Upper lobe of left lung (tissue), 6 donors: Measurements from ENCODE around the gene PRKCE. TPM values are rescaled to one million over a fixed set of nuclear protein-coding genes. Genes with fewer than 3 reads are reported as not detected.

Experiments
- ATAC-seq, 2 donors: fragments of 200-7000 bp; cut with Tn5 transposase; one replicate each; pipeline ENCODE4 v1.9.1; 2022; ENCODE audit warnings: mild to moderate bottlenecking in 2 of 2, moderate library complexity in 2 of 2; ENCODE audit not compliant: low FRiP score in 2 of 2
- DNase-seq, 2 donors: peaks; one replicate each; pipeline ENCODE4 v3.0.0-alpha.2; 2019 to 2020
- H3K27ac ChIP-seq, 4 donors: fragments of 200-600 bp; sonication (generic); one replicate each; pipeline ENCODE4 v1.5.1; 2016 to 2019
- H3K27me3 ChIP-seq, 4 donors: fragments of 200-600 bp; sonication (generic); one replicate each; pipeline ENCODE4 v1.5.1; 2017 to 2019
- H3K36me3 ChIP-seq, 4 donors: fragments of 200-600 bp; sonication (generic); one replicate each; pipeline ENCODE4 v1.5.1; 2016 to 2019
- H3K4me1 ChIP-seq, 4 donors: fragments of 200-600 bp; sonication (generic); one replicate each; pipeline ENCODE4 v1.5.1; 2018 to 2019
- H3K4me3 ChIP-seq, 4 donors: fragments of 200-600 bp; sonication (generic); one replicate each; pipeline ENCODE4 v1.5.1; 2017 to 2019; ENCODE audit warnings: mild to moderate bottlenecking in 2 of 4, moderate library complexity in 1 of 4
- H3K9me3 ChIP-seq, 4 donors: fragments of 200-600 bp; sonication (generic); one replicate each; pipeline ENCODE4 v1.5.1; 2018 to 2019
- EP300 ChIP-seq, 4 donors: sonication (generic); formaldehyde crosslinking; IDR thresholded peaks; one replicate each; pipeline ENCODE4 v1.5.1; 2017; ENCODE audit warnings: antibody characterized with exemption in 4 of 4, control low read depth in 2 of 4
- POLR2A ChIP-seq, 4 donors: fragments of 450-650 bp; IDR thresholded peaks; one replicate each; pipeline ENCODE4 v1.5.1; 2016 to 2017; ENCODE audit warnings: antibody characterized with exemption in 4 of 4, mild to moderate bottlenecking in 2 of 4
- POLR2AphosphoS5 ChIP-seq, 2 donors: sonication (generic); formaldehyde crosslinking; IDR thresholded peaks; one replicate each; pipeline ENCODE4 v1.5.1; 2017; ENCODE audit warnings: antibody characterized with exemption in 2 of 2
- WGBS, 2 donors: methylation state at CpG; one replicate each; pipeline ENCODE4 v1.1.5; 2017 to 2018; 5-methylcytosine and 5-hydroxymethylcytosine counted together
- total RNA-seq, 6 donors: library from RNA; depleted of rRNA in 4 of 6; stranded (reverse); fragments of >200 nt in 4 of 6; gene quantifications; one replicate each; pipeline versions ENCODE4 v1.1.0 to v1.2.1, GENCODE V29; 2016 to 2021
- TF ChIP-seq, protein P1 (sequence below), 6 experiments: fragments of 450-650 bp in 4 of 6; fragments of 200-600 bp in 2 of 6; sonication (generic) in 2 of 6; IDR thresholded peaks; one replicate each; pipeline ENCODE4 v1.5.1; 2016 to 2019; ENCODE audit warnings: antibody characterized with exemption in 6 of 6
- donor health status: DM: no; HTN: no; CAD: no; lungs with moderate emphysema.
- donor health status: DM: no; HTN: yes; CAD: no; lungs with severe emphysema.

The PRKCE gene
- total RNA-seq, 6 donors from 2014 or later = 54.9 to 124 (median 75.6) TPM

DNA sequence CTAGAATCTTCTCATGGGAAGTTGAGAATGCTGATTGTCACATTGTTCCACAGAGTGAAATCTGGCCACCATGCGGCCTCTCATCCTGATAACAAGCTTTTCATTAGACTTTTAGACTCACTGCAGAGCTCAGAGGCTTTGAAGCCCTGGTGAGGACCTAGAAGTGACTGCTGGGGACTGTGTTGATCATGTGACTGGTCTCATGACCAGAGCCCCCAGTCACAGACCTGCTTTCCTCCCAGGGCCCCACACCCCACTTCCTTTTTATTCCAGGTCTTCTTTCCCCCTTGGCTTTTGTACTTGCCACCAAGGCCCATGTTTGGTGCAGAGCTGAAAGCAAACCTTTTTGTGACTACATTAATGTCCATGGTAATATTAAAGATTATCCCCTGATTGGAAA lies 45.2 kb downstream of the PRKCE start:
- TF ChIP-seq POLR2AphosphoS5 (IDR thresholded peaks at IDR 0.05) (no peak), POLR2A (IDR thresholded peaks at IDR 0.05) (no peak), EP300 (IDR thresholded peaks at IDR 0.05) (no peak)
- TF ChIP-seq, protein P1, sequence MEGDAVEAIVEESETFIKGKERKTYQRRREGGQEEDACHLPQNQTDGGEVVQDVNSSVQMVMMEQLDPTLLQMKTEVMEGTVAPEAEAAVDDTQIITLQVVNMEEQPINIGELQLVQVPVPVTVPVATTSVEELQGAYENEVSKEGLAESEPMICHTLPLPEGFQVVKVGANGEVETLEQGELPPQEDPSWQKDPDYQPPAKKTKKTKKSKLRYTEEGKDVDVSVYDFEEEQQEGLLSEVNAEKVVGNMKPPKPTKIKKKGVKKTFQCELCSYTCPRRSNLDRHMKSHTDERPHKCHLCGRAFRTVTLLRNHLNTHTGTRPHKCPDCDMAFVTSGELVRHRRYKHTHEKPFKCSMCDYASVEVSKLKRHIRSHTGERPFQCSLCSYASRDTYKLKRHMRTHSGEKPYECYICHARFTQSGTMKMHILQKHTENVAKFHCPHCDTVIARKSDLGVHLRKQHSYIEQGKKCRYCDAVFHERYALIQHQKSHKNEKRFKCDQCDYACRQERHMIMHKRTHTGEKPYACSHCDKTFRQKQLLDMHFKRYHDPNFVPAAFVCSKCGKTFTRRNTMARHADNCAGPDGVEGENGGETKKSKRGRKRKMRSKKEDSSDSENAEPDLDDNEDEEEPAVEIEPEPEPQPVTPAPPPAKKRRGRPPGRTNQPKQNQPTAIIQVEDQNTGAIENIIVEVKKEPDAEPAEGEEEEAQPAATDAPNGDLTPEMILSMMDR (IDR thresholded peaks at IDR 0.05) = no peak

DNA sequence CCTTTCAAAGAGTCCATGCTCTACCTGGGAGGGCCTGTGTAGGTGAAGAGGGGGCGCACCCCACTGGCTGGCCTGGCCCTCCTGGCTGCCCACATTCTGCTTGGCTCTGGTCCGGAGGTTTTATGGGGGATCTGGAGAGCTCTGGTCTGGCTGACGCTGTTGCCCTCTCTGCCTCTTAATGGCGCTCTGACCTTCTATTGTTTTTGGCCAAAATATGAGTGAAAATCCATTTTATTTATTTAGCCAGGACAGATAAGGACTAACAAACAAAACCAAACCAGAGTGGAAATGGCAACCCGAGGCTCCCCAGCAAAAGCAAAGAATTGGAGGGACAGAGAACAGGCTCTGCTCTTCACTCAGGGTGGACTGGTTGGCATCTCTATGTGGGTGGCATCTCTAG lies 45.7 kb downstream of the PRKCE start:
- Histone ChIP-seq H3K27ac (no peak overlapping the region), H3K36me3 (no peaks in the 10 kb centered on the region), H3K27me3 (no peaks in the 10 kb centered on the region), H3K9me3 (no peaks in the 10 kb centered on the region), H3K4me1 (peaks cover 3 to 12% (median 5%) of the 10 kb centered on the region in 4 donors), H3K4me3 (no peak overlapping the region)
- WGBS, 2 donors = 91 to 93% methylated on average over 5 of the region's 5 CpGs
- peak in 1 of 2 donors; percentile 42 for DNase-seq
- no peak for ATAC-seq
- no peak for TF ChIP-seq POLR2AphosphoS5 (IDR thresholded peaks at IDR 0.05)
- no peak for TF ChIP-seq EP300 (IDR thresholded peaks at IDR 0.05)
- TF ChIP-seq, protein P1 (IDR thresholded peaks at IDR 0.05) = no peak
- no peak for TF ChIP-seq POLR2A (IDR thresholded peaks at IDR 0.05)

More for the DNA sequence above, 45.2 kb downstream of the PRKCE start:
- Histone ChIP-seq H3K27ac (no peak overlapping the region), H3K27me3 (no peaks in the 10 kb centered on the region), H3K4me1 (peaks cover 3 to 13% (median 5%) of the 10 kb centered on the region in 4 donors), H3K4me3 (no peak overlapping the region), H3K9me3 (no peaks in the 10 kb centered on the region), H3K36me3 (no peaks in the 10 kb centered on the region)
- ATAC-seq (no peak), DNase-seq (no peak)
- 91 to 93% methylated on average over 1 of the region's 1 CpG for WGBS, 2 donors

DNA sequence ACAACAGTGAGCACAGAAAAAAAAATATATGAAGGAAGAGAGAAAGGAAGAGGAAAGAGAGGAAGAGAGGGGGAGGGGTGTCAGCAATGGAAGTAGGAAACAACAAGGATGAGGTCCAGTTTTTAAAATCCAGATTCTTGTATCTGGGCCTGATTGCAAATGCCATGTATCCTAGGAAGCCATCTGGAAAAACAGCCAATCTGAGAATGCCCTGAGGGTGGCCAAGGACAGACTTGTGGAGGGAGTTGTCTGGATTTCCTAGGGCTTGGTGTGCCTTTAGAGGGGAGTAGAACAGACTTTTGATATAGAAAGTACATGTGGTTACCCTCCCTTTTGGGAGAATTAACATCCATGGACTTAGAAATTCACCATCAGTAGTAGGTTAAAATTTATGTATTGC lies 47.1 kb downstream of the PRKCE start:
- no peaks in the 10 kb centered on the region for H3K36me3 ChIP-seq
- no peaks in the 10 kb centered on the region for H3K9me3 ChIP-seq
- H3K27ac ChIP-seq = no peak overlapping the region
- no peak overlapping the region for H3K4me3 ChIP-seq
- no peak for DNase-seq
- TF ChIP-seq POLR2A (IDR thresholded peaks at IDR 0.05) (no peak), POLR2AphosphoS5 (IDR thresholded peaks at IDR 0.05) (no peak), EP300 (IDR thresholded peaks at IDR 0.05) (no peak)
- TF ChIP-seq, protein P1 (IDR thresholded peaks at IDR 0.05) = no peak
- no peaks in the 10 kb centered on the region for H3K27me3 ChIP-seq
- peaks cover 3 to 12% (median 5%) of the 10 kb centered on the region in 4 donors for H3K4me1 ChIP-seq
- ATAC-seq = no peak

DNA sequence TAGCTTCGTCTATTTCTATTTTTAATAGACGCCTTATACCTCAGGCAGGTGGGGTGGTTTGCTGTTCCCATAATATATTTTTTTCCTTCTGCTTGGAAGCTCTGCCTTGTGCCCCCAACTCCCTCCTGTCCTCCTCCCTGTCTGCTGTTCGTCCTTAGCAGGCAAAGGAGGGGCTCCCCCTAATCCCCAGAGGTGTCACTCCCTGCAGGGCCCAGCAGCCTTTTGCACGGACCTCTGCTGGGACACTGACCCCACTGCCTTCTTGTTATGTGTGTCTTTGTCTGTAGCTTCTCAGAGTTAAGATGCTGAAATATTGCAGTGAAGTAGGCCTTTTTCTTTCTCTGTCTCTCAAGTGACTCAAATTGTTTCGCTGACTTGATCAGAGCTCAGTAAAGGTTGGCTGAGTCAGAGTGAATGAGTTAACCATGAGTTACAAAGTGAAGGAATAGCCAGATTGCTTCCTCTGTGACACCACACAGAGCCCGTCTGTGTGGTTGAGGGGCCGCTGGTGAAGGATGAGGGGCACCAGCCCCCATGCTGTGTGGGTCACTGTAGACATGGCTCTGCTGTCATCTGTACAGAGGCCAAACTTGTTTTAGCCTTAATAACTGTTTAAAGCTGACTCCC lies 47.7 kb downstream of the PRKCE start:
- no peaks in the 10 kb centered on the region for H3K27me3 ChIP-seq
- DNase-seq (no peak), ATAC-seq (peak in 1 of 2 donors; percentile 28)
- 75 to 85% methylated on average over 7 of the region's 7 CpGs for WGBS, 2 donors
- H3K27ac ChIP-seq = no peak overlapping the region
- TF ChIP-seq EP300 (IDR thresholded peaks at IDR 0.05) = no peak
- H3K4me3 ChIP-seq = no peak overlapping the region
- H3K9me3 ChIP-seq = no peaks in the 10 kb centered on the region
- H3K4me1 ChIP-seq = peaks cover 3 to 12% (median 5%) of the 10 kb centered on the region in 4 donors
- H3K36me3 ChIP-seq = no peaks in the 10 kb centered on the region

DNA sequence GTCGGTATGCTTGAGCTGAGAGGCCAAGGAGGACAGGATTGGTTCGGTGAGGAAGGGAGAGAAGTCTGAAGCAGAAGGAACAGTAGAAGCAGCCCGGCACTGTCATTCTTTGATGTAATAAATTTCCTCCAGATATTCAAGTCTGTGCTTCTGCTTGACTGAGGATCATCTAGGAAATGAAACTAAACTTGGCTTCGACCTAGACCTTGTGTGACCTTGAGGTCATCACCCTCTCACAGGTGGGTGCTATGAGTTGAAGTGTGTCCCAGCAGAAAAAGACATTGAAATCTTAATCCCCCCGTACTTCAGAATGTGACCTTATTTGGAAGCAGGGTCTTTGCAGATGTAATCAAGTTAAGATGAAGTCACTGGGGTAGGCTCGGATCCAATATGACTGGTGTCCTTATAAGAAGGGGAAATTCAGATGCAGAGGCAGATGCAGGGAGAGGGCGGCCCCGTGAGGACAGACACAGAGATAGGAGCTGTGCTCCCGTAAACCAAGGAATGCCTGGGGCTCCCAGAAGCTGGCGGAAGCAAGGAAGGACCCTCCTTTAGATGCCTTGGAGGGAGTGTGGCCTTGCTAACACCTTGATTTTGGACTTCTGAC lies 49.0 kb downstream of the PRKCE start:
- Histone ChIP-seq H3K9me3 (no peaks in the 10 kb centered on the region), H3K4me1 (peaks cover under 1 to 9% (median 6%) of the 10 kb centered on the region in 4 donors)

More for the DNA sequence above, 49.0 kb downstream of the PRKCE start:
- no peak overlapping the region for H3K4me3 ChIP-seq
- 82 to 86% methylated on average over 10 of the region's 10 CpGs for WGBS, 2 donors
- ATAC-seq (peak in 1 of 2 donors; percentile 26), DNase-seq (peak in 1 of 2 donors; percentile 29)
- no peak overlapping the region for H3K27ac ChIP-seq
- H3K27me3 ChIP-seq = no peaks in the 10 kb centered on the region
- H3K36me3 ChIP-seq = no peaks in the 10 kb centered on the region
- no peak for TF ChIP-seq POLR2AphosphoS5 (IDR thresholded peaks at IDR 0.05)
- TF ChIP-seq, protein P1 (IDR thresholded peaks at IDR 0.05) = no peak
- no peak for TF ChIP-seq EP300 (IDR thresholded peaks at IDR 0.05)
- no peak for TF ChIP-seq POLR2A (IDR thresholded peaks at IDR 0.05)
